DMS 273 (cell line): ENCODE measurements around the gene EVI5.
"Not testable (repeated sequence)": the region's sequence is repeated elsewhere in the genome, so short reads cannot be mapped to it uniquely, and the experiment has no call there.

Experiments
- DNase-seq: peaks from one replicate; lab custom pipeline; 2025; ENCODE audit not compliant: unreplicated experiment; lab: John Stamatoyannopoulos, UW

Gene EVI5

DNA sequence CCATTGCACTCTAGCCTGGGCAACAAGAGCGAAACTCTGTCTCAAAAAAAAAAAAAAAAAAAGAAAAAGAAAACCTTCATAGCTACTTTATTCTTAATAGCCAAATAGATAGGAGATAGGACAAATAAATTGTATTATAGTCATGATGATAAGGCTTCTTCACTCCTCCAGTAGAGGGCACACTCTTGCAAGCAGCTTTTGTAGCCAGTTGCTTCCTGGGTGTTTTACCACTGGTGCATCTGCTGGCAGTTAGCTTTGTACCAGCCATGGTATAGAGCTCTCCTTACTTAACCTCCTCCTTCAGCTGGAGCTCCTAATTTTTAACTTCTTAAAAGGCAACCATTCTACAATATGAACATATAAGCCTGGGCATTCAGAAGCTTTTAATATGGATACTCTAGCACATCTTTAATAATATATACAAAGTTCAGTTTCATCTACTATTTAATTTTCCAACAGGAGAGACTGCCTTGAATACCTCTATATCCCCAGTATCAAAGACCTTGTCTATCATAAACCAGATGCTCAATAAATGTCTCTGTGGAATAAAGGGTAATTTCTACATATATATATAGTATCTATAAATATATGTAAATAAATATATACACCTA lies 35.8 kb downstream of the EVI5 start:
- peak; percentile 85 for DNase-seq

DNA sequence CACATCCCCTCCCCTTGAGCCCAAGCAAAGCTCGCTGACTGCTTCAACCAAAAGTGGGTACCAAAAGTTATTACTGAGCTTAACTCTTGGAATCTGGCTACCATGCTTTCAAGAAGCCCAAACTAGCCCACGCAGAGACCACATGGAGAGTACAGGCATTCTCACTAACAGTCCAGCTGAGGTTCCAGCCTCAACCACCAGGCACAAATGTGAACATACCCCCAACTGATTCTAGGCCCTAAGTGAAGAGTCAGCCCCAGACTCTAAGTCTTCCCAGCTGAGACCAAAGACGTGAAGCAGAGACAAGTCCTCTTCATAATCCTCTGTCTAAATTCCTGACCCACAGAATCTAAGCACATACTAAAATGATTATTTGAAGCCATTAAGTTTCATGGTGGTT lies 36.8 kb downstream of the EVI5 start:
- peak; percentile 6 for DNase-seq

- DNase-seq, result no peak
Observed at GRCh38 chr1:92747735-92748134, 37.2 kb downstream of the EVI5 start.

GRCh38 chr1:92746255-92746654 lies 38.7 kb downstream of the EVI5 start:
- not testable (repeated sequence) for DNase-seq

- DNase-seq, result no peak
Observed at GRCh38 chr1:92743221-92743620, 41.7 kb downstream of the EVI5 start.

GRCh38 chr1:92739669-92740524 lies 45.0 kb downstream of the EVI5 start:
- DNase-seq, result no peak

- peak; percentile 21 for DNase-seq
Observed at GRCh38 chr1:92736395-92736794, 48.5 kb downstream of the EVI5 start.

GRCh38 chr1:92730476-92730875 lies 54.4 kb downstream of the EVI5 start:
- DNase-seq, result no peak

DNA sequence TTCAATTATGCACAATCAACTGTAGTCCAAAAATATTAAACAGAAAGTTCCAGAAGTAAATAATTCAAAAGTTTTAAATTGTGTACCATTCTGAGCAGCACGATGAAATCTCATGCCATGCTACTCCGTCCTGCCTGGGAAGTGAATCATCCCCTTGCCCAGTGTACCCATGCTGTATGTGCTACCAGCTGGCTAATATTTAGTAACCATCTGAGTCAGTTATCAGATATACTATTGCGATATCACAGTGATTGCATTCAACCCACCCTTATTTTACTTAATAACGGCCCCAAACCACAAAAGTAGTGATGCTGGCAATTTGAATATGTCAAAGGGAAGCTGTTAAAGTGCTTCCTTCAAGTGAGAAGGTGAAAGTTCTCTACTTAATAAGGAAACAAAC lies 56.2 kb downstream of the EVI5 start:
- no peak for DNase-seq

DNA sequence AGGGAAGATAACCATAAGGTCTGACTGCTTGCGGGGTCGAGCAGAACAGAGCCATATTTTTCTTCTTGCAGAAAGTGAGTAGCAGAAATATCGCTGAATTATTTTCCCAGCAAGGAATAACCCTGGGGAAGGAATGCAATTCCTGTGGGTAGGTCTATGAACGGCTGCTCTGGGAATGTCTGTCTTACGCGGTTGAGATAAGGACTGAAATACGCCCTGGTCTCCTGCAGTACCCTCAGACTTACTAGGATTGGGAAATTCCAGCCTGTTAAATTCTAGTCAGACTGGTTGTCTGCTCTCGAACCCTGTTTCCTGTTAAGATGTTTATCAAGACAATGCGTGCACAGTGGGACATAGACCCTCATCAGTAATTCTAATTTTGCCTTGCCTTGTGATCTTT lies 61.2 kb downstream of the EVI5 start:
- not testable (repeated sequence) for DNase-seq

DNA sequence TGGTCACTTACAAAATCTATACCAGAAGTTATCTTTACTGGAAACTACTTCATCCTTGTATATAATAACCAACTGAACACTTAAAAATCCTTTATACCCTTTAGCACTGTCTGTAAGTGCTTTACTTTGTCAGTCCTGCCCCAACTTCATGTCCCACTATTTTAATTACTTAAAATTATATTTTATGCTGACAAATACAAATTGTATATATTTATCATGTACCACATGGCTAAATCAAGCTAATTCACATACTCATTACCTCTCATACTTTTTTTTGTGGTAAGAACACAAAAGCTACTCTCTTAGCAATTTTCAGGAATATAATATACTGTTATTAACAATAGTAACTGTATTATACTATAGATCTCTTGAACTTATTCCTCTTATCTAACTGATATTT lies 63.0 kb downstream of the EVI5 start:
- DNase-seq, result no peak

- DNase-seq, result not testable (repeated sequence)
Observed at GRCh38 chr1:92721157-92721556, 63.8 kb downstream of the EVI5 start.

GRCh38 chr1:92715476-92715951 lies 69.4 kb downstream of the EVI5 start:
- not testable (repeated sequence) for DNase-seq

DNA sequence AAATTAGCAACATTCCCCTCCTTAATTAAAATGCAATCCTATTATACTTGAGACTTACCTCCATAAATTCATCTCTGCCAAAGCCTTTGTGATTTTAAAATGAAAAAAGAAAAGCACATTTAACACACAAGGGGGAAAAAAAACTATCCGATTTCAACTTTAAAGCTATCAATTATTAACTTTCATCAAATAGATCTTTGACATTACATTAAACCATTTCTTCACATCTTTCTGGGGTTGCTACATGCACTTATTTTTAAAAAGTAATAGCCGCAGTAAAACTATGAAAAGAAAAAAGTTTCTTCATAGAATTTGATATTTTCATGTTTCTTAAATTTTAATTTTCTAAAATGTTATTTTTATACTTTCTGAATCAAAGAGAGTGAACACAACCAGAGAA lies 71.0 kb downstream of the EVI5 start:
- DNase-seq, result no peak

DNA sequence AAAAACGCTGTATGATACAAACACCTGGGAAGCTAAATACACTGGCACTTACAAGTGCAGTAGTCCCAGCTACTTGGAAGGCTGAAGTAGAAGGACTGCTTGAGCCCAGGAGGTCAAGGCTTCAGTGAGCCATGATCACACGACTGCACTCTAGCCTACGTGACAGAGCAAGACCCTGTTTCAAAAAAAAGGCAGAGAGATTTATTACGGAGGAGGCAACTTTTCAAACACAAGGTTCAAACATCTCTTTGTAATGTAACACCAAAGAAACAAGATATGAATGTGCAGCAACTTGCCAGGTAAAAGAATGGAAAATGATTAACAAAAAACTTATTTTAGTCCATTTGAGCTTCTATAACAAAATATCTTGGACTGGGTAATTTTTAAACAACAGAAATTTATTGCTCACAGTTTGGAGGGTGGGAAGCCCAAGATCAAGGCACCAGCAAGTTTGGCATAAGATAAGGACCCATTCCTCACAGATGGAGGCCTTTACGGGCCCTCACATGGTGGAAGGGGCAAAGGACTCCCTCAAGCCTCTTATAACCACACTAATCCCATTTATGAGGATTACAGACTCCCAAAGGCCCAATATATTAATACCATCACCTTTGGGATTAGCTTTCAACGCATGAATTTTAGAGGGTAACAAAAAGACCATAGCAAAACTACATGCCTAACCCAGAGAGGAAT lies 73.3 kb downstream of the EVI5 start:
- DNase-seq, result no peak

GRCh38 chr1:92709738-92710137 lies 75.2 kb downstream of the EVI5 start:
- peak; percentile 20 for DNase-seq

DNA sequence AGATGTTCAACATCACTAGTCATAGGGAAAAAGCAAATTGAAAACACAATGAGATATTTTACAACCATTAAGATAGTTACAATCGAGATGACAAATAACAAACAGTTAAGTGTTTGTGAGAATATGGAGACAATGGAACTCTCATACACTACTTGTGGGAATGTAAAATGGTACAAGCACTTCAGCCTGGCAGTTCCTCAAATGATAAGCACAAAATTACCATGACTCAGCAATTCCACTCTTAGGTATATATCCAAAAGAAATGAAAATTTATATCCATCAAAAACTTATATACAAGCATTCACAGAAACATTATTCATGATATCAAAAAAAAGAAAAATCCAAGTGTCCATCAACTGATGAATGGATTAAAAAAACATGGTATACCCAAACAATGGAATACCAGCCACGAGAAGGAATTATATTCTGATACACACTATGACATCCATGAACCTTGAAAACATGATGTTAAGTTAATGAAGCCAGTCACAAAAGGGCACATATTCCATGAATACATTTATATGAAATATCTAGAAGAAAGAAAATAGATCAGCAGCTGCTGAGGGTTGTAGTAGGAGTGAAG lies 76.4 kb downstream of the EVI5 start:
- no peak for DNase-seq

GRCh38 chr1:92707709-92708108 lies 77.2 kb downstream of the EVI5 start:
- no peak for DNase-seq

DNA sequence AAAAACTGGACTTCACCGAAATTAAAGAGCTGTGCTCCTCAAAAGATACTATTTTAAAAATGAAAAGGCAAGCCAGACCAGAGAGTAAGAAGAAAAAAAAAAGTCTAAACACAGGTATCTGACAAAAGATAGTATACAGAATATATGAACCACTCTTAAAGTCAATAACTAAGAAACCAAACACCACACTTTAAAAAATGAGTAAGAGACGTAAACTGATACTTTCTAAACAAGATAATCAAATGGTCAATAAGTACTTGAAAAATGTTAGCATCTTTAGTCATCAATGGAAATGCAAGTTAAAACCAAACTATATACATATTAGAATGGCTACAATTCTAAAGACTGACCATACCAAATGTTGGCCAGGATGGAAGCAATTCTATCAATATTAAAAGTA lies 77.6 kb downstream of the EVI5 start:
- no peak for DNase-seq

DNA sequence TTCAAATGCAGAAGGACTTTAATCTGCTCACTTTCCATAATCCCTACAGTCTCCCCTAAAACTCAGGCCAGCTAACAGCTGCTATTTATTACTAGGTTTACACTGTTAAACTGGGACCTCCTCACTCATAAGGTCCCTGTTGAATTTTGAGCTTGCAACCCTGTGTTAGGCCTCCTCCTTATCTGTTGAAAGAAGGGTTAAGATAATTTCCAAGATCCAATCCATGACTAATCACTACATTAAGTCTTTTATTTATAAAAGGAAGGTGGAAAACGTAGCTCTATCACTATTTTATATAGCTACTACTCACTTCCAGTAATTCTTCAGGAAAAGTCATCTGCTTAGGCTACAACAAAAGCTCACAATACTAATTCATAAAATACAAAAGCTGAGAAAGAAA lies 79.5 kb downstream of the EVI5 start:
- DNase-seq, result no peak

GRCh38 chr1:92701147-92701546 lies 83.8 kb downstream of the EVI5 start:
- DNase-seq, result no peak

- DNase-seq, result no peak
Observed at GRCh38 chr1:92698932-92699331, 86.0 kb downstream of the EVI5 start.
